GM21737 (cell line): ENCODE measurements around the gene UQCRC1.

Experiments used
- ATAC-seq: cut with Tn5 transposase; IDR thresholded peaks from one replicate; pipeline ENCODE4 v1.9.1; 2021; ENCODE audit warnings: mild to moderate bottlenecking, moderate library complexity; ENCODE audit not compliant: unreplicated experiment

Gene UQCRC1

GRCh38 chr3:48575366-48575765 lies 34.1 kb downstream of the UQCRC1 start:
- no peak for ATAC-seq

GRCh38 chr3:48573973-48574585 lies 35.4 kb downstream of the UQCRC1 start:
- ATAC-seq: no peak

- no peak for ATAC-seq
Measured at GRCh38 chr3:48572517-48572916, 36.9 kb downstream of the UQCRC1 start.

GRCh38 chr3:48571938-48572337 lies 37.5 kb downstream of the UQCRC1 start:
- ATAC-seq: no peak

GRCh38 chr3:48569808-48570450 lies 39.5 kb downstream of the UQCRC1 start:
- ATAC-seq: no peak

GRCh38 chr3:48569400-48569799 lies 40.0 kb downstream of the UQCRC1 start:
- no peak for ATAC-seq

- no peak for ATAC-seq
Measured at GRCh38 chr3:48568476-48568875, 41.0 kb downstream of the UQCRC1 start.

- no peak for ATAC-seq
Measured at GRCh38 chr3:48567500-48567899, 41.9 kb downstream of the UQCRC1 start.

GRCh38 chr3:48567090-48567489 lies 42.4 kb downstream of the UQCRC1 start:
- no peak for ATAC-seq

- no peak for ATAC-seq
Measured at GRCh38 chr3:48566401-48566760, 43.1 kb downstream of the UQCRC1 start.

- ATAC-seq: no peak
Measured at GRCh38 chr3:48565591-48566400, 43.6 kb downstream of the UQCRC1 start.

- no peak for ATAC-seq
Measured at GRCh38 chr3:48565186-48565585, 44.3 kb downstream of the UQCRC1 start.

- no peak for ATAC-seq
Measured at GRCh38 chr3:48564667-48565066, 44.8 kb downstream of the UQCRC1 start.

GRCh38 chr3:48564022-48564421 lies 45.4 kb downstream of the UQCRC1 start:
- ATAC-seq: no peak

GRCh38 chr3:48563382-48563918 lies 46.0 kb downstream of the UQCRC1 start, which contains the start of gene UCN2:
Gene UCN2, minus strand, starts transcription at chr3:48563781. Its CDS starts 657 bp downstream, at chr3:48563124.
- ATAC-seq: no peak

GRCh38 chr3:48562367-48563095 lies 46.9 kb downstream of the UQCRC1 start:
- ATAC-seq: no peak

- no peak for ATAC-seq
Measured at GRCh38 chr3:48561045-48561736, 48.3 kb downstream of the UQCRC1 start.

- no peak for ATAC-seq
Measured at GRCh38 chr3:48560648-48561018, 48.8 kb downstream of the UQCRC1 start.

GRCh38 chr3:48558493-48559134 lies 50.8 kb downstream of the UQCRC1 start:
- no peak for ATAC-seq
